GM12873 (cell line): Measurements from ENCODE around the gene ZFPM1.
A peak's percentile ranks its signal among the peaks of the same experiment; 100 is the strongest.

Source experiments
- CTCF ChIP-seq: IDR thresholded peaks from 2 replicates; pipeline ENCODE4 v1.5.1; 2012; ENCODE audit warnings: low read depth, mild to moderate bottlenecking, moderate library complexity, low read length, control low read depth; ENCODE audit not compliant: insufficient read depth; ENCODE audit errors: missing control alignments

Gene ZFPM1

GRCh38 chr16:88538366-88539060 is 85.4 kb downstream of the ZFPM1 start:
- TF ChIP-seq CTCF, result no peak

- TF ChIP-seq CTCF, result no peak
Measured at GRCh38 chr16:88539261-88539651, 86.2 kb downstream of the ZFPM1 start.

- peak; percentile 10 for TF ChIP-seq CTCF
Measured at GRCh38 chr16:88539652-88540345, 86.7 kb downstream of the ZFPM1 start.

GRCh38 chr16:88540346-88540977 is 87.4 kb downstream of the ZFPM1 start:
- no peak for TF ChIP-seq CTCF

GRCh38 chr16:88541831-88542616 is 88.9 kb downstream of the ZFPM1 start:
- no peak for TF ChIP-seq CTCF

GRCh38 chr16:88543230-88543813 is 90.2 kb downstream of the ZFPM1 start:
- no peak for TF ChIP-seq CTCF
